Left ventricle myocardium inferior (tissue), 1 donor: ENCODE measurements around the gene TBC1D9. TPM values are rescaled to one million over a fixed set of nuclear protein-coding genes. Genes with fewer than 3 reads are reported as not detected.

Experiments used
- DNase-seq: peaks from one replicate; pipeline ENCODE4 v3.0.0-alpha.2; 2020
- H3K27ac ChIP-seq: fragments of 200-600 bp; replicated peaks from 2 replicates; pipeline ENCODE4 v1.8.0; 2021
- H3K27me3 ChIP-seq: fragments of 200-600 bp; 2 replicates; pipeline ENCODE4 v1.8.0; 2021; ENCODE audit warnings: low read depth
- H3K36me3 ChIP-seq: fragments of 200-600 bp; 2 replicates; pipeline ENCODE4 v1.8.0; 2021
- H3K4me1 ChIP-seq: fragments of 200-600 bp; 2 replicates; pipeline ENCODE4 v1.8.0; 2021
- H3K4me3 ChIP-seq: fragments of 200-600 bp; 2 replicates; pipeline ENCODE4 v1.8.0; 2021; ENCODE audit warnings: mild to moderate bottlenecking, moderate library complexity
- H3K9me3 ChIP-seq: fragments of 200-600 bp; replicated peaks from 2 replicates; pipeline ENCODE4 v1.8.0; 2021
- intact Hi-C: fragments of 100-400 bp; cut with micrococcal nuclease; formaldehyde crosslinking; loops from one replicate; pipeline ENCODE4 v1.11.0; 2022
- total RNA-seq: library from RNA; stranded (reverse); fragmentation: NEBNext Ultra II Directional; extraction: Animal tissue kit (Norgen Biotek cat#: 25700); gene quantifications from one replicate; pipeline ENCODE4 v1.2.1, GENCODE V29; 2021
- TF ChIP-seq, protein P1 (sequence below): fragments of 200-600 bp; IDR thresholded peaks from 2 replicates; pipeline ENCODE4 v1.8.0; 2021; ENCODE audit warnings: antibody characterized with exemption, mild to moderate bottlenecking, borderline replicate concordance
- donor health status: DM: no; HTN: yes; CAD: no; lungs with severe emphysema.

TBC1D9 gene
- total RNA-seq, 1 donor from 2014 or later: 11.4 TPM

DNA sequence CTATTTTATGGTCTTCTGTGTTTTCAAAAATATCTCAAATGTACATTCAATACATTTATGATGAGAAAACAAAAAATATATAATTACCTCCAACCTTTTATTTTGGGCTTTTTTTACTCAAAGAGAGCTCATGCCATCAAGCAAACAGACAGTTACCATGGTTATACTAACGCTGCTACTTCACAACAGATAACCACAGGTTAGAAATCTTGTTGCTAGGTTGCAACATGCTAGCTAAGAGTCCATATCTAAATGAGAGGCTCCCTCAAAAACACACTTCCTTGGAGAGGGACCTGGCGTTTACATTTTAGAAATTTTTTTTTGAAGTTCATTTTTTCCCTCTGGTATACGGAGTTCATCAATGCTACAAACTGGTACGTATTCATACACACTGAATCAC lies 44.3 kb downstream of the TBC1D9 start:
- no peak overlapping the region for H3K27ac ChIP-seq
- peaks cover 53% of the 10 kb centered on the region for H3K4me1 ChIP-seq
- no peaks in the 10 kb centered on the region for H3K36me3 ChIP-seq
- intact Hi-C loops: no loop called here
- H3K4me3 ChIP-seq: no peak overlapping the region
- no peaks in the 10 kb centered on the region for H3K27me3 ChIP-seq
- no peak for DNase-seq
- TF ChIP-seq, protein P1, sequence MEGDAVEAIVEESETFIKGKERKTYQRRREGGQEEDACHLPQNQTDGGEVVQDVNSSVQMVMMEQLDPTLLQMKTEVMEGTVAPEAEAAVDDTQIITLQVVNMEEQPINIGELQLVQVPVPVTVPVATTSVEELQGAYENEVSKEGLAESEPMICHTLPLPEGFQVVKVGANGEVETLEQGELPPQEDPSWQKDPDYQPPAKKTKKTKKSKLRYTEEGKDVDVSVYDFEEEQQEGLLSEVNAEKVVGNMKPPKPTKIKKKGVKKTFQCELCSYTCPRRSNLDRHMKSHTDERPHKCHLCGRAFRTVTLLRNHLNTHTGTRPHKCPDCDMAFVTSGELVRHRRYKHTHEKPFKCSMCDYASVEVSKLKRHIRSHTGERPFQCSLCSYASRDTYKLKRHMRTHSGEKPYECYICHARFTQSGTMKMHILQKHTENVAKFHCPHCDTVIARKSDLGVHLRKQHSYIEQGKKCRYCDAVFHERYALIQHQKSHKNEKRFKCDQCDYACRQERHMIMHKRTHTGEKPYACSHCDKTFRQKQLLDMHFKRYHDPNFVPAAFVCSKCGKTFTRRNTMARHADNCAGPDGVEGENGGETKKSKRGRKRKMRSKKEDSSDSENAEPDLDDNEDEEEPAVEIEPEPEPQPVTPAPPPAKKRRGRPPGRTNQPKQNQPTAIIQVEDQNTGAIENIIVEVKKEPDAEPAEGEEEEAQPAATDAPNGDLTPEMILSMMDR: no peak
- H3K9me3 ChIP-seq: no peaks in the 10 kb centered on the region

DNA sequence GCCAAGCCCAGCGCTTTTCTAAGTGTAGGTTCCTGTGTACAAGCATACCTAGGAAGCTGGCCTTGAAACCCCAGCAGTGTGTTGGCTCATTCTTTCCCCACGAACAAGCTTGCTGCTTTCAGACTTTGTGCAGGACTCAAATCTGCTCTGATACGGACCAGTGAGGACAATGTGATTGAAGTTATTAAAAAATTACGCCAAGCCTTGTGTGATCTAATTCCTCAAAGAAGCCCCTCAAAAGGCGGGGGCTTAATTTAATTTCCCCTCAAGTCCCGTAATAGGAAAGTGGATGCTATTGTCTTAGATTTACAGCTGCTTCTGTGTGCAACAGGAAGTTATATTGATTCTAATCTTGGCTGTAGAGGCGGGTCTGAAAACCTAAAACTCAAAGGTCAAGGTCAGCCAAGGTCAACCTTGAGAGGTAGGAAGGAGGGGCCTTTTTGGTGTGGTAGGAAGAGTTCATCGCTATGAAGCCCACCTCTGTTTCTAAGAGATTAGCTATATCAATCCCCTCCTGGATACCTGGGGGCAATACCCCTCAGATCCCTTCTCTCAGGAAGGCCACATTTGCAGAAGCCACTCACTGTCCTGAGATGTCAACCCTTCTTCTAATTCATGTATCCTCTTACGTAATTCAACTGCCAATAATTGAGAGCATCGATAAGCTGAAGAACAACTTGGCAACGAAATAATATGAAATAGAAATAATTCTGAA lies 45.1 kb downstream of the TBC1D9 start:
- H3K4me3 ChIP-seq: no peak overlapping the region
- TF ChIP-seq, protein P1: no peak
- DNase-seq: no peak
- no peaks in the 10 kb centered on the region for H3K36me3 ChIP-seq
- H3K9me3 ChIP-seq: no peaks in the 10 kb centered on the region
- peaks cover 62% of the 10 kb centered on the region for H3K4me1 ChIP-seq
- H3K27ac ChIP-seq: peak overlapping the region; percentile 46
- intact Hi-C loops: no loop called here
- no peaks in the 10 kb centered on the region for H3K27me3 ChIP-seq

DNA sequence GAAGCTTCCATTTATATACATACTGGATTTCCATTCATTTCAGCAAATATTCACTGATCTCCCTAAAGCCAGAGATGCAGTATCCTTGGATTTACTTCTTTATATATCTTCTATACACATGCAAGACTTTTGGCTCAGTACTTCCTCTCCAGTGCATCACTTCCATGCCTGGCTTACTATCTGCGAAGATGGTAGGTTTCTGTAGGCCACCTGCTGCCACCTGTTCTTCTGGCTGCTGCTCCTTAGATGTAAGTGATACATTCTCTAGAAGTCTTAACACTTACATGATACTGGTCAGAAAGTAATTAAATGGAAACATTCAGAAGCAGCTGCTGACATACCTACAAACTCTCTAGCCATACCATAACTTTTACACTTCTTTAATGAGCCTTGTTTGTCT lies 48.9 kb downstream of the TBC1D9 start:
- intact Hi-C loops: no loop called here
- TF ChIP-seq, protein P1: no peak

DNA sequence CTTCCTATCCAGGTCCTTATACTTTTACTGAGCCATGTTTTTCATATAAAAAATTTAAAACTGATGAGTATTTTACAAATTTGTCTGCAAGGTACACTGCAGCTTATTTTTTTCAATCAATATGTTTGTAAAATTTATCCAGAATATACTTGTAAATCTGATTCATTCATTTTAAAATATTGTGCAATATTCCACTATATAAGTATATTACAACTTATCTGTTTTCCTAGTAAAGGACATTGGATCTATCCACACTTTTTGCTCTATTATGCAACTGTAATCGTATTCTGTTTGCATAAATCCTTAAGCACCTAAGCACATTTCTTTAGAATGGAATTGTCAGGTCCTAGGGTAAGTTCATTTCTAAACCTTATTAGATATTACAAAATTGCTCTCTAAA lies 49.5 kb downstream of the TBC1D9 start:
- Histone ChIP-seq H3K27ac (no peak overlapping the region), H3K27me3 (no peaks in the 10 kb centered on the region), H3K4me1 (peaks cover 87% of the 10 kb centered on the region), H3K9me3 (no peaks in the 10 kb centered on the region), H3K36me3 (no peaks in the 10 kb centered on the region), H3K4me3 (no peak overlapping the region)
- TF ChIP-seq, protein P1: no peak
- no peak for DNase-seq
- intact Hi-C loops: no loop called here

More for the DNA sequence above, 48.9 kb downstream of the TBC1D9 start:
- Histone ChIP-seq H3K4me1 (peaks cover 84% of the 10 kb centered on the region), H3K9me3 (no peaks in the 10 kb centered on the region), H3K27ac (no peak overlapping the region), H3K27me3 (no peaks in the 10 kb centered on the region), H3K4me3 (no peak overlapping the region), H3K36me3 (no peaks in the 10 kb centered on the region)
- DNase-seq: no peak

DNA sequence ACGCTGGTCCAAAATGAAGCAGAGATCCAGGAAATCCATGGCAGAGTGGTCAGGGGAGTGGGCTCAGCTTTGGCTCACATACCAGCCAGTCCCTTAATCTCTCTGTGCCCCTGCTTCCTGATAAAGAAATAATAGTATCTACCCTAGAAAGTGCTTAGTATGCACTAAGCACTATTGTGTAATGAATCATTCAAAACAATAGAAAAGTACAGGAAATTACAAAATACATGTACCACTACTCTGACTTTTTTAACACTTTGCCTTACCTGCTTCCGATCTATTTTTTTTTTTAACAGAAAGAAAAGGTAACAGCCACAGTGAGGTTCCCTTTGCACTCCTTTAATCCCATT lies 49.9 kb downstream of the TBC1D9 start:
- Histone ChIP-seq H3K4me3 (no peak overlapping the region), H3K4me1 (peaks cover 84% of the 10 kb centered on the region), H3K27ac (no peak overlapping the region), H3K36me3 (peaks cover 1% of the 10 kb centered on the region), H3K27me3 (no peaks in the 10 kb centered on the region), H3K9me3 (no peaks in the 10 kb centered on the region)
- DNase-seq: no peak
- TF ChIP-seq, protein P1: no peak
- intact Hi-C loops: no loop called here
